ENCODE measurements around the gene ADI1.
"Not testable (repeated sequence)": the region's sequence is repeated elsewhere in the genome, so short reads cannot be mapped to it uniquely, and the experiment has no call there.

The ADI1 gene

DNA sequence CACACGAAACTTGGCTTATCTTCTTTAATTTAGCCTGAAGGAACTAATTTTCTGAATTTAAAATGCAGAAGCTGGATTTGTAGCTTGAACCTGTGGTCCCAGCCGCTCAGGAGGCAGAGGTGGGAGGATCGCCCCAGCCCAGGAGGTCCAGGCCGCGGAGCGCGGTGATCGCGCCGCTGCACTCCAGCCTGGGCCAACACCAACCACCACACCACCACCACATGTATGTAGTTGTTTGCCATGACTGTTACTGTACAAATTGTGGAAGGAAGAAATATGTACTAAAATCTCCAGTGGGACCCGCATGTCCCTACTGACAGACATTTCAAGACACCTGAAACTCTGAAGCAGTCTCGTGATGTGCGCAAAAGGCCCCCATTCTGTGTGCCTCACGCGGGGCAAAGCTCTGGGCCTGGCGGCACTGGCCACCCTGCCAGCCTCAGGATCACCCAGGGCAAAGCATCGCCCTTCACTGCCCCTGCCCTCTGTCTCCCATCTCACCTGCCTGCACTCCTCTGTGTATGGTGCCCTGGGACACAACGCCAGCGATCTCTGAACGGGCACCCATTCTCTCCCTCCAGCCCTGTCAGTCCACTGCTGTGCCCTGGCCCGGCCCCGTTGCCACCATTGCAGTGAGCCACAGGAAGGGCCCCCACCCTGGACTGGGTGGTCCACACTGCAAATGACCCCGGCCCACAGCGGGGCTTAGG, 10.1 kb upstream of the ADI1 start:
- DNase-seq (ENCODE audit: low read depth): no peak

DNA sequence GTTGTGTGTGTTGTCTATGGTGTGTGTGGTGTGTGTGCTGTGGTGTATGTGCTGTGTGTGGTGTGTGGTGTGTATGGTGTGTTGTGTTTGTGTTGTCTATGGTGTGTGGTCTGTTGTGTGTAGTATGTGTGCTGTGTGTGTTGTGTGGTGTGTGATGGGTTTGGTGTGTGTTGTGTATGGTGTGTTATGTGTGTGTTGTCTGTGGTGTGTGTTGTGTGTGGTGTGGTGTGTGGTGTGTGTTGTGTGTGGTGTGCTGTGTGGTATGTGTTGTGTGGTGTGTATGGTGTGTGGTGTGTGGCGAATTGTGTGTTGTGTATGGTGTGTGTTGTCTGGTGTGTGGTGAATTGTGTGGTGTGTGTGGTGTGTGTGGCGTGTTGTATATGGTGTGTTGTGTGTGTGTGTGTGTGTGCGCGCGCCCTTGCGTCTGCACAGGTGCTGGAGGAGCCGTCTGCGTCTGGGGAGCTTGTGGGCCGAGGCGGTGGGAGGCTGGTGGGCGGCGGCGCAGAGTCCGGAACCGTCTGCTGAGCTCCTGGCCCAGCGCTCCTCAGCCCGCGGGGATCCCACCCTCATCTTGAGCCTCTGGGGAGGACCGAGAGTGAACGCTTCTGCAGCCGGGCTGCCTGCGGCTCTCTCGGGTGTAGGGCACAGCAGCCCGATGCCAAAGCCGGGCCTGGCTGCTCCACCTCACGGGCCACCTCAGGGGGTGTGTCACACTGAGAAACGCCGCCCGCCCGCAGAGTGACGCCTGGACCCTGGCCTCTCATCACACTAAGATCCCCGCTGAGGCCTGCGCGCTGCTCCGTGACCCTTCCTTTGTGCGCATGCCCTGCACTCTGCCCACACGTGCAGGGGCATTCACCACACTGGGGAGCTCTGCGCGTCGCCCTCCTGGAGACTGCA, 8.8 kb upstream of the ADI1 start:
- DNase-seq (ENCODE audit: low read depth): no peak

DNA sequence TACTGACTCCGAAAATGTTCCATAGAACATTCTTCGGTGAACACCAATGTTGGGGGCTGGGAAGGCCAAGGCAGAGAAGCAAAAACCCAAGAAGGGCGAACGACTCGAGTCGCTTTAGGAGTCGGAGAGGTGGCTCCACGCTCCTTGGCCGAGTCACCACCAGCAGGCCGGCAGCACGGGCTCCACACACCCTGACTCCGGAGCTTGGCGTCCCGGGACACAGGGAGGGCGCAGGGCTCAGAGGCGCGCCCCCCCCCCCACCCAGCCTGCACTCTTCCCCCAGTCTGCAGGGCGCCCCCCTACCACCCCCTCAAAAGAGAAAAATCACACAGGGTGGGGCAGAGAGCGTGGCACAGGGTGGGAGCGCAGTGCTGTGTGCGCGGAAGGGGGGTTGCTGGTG, 7.5 kb upstream of the ADI1 start:
- DNase-seq (ENCODE audit: low read depth): no peak

DNA sequence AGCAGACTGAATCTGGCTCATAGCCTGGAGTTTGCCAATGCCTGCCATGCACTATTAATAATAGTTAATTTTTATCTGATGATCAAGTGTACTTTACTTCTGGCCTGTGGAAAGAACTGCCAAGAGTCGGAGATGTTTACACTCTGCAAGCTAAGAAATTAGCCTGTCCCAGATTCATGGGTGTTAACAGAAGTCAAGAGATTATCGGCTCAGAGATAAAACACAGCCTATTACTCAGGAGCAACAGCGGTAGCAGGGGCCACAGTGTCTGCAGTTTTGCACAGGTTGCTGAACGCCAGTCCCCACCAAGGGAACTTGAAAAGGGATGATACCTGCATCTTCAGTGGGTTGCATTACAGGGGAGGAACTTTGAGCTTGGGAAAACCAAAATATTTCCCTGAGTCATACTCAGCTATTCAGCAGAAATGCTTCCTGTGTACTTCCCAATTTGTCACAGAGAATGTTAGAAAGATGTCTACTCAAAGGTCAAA, 4.3 kb upstream of the ADI1 start:
- no peak for DNase-seq (ENCODE audit: low read depth)

DNA sequence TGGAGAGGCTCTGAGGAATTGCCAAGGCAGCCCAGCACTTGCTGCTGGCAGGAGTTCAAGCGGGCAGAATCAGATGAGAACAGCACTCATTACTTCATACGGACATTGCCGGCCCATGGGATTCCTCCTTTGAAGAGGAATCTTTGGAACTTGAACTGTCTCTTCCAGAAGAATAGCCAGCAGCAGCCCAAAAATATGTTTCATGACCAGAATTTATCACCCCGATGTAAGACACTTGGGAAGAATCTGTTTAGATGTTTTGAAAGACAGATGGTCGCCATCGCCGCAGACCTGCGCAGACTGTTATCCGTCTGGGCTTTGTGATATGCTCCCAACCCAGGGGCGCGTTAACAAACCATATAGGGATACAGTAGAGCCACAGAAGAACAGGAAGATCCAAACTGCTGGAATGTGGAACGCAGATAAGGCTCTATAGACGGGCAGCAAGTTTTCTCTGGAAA, 3.7 kb upstream of the ADI1 start:
- DNase-seq (ENCODE audit: low read depth): no peak

DNA sequence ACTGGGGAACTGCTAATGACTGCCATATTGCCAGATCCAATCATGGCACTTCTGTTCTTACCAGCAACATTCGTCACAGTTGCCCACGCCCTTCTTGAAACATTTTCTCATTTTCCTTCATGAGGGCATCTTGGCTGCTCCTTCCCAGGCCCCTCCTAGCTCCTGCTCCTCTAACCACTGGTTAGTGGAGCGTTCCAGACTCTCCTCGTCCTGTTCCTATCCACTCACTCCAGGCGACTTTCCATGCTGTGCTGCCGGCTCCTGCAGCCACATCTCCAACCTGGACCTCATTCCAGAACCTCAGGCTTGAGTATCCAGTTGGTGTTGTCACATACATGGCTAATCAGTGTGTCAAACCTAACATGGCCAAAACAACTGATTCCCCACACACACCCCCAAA, 1.3 kb upstream of the ADI1 start:
- DNase-seq (ENCODE audit: low read depth): no peak

DNA sequence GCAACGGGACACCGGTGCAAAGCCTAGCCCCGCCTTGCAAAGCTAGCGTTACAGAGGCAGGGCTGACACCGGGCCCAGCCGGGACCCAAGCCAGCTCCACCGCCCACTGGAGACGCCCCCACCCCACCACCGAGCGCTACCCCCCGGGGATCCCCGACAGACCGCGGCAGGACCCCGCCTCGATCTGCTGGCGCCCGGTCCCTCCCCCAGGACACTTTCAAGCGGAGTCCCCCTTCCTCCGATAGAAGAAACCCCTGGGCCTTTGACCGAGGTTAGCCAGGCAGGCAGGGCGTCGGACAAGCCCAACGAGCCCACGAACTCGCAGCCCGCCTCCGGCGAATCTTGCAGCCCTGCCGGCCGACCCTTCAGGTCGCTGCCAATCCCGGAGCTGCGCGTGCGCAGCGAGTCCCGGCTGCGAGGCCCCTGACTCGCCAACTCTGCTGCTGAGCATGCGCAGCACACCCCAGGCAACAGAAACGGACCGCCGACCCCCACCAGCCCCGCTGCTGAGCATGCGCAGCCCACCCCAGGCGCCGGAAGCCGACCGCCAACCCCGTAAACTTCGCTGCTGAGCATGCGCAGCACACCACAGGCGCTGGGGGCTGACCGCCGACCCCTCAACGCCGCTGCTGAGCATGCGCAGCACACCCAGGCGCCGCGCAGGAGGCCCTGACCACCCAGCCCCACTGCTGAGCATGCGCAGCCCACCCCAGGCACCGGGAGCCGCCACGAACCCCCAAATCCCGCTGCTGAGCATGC, 656 bp downstream of the ADI1 start:
- peak; percentile 98 for DNase-seq (ENCODE audit: low read depth)

DNA sequence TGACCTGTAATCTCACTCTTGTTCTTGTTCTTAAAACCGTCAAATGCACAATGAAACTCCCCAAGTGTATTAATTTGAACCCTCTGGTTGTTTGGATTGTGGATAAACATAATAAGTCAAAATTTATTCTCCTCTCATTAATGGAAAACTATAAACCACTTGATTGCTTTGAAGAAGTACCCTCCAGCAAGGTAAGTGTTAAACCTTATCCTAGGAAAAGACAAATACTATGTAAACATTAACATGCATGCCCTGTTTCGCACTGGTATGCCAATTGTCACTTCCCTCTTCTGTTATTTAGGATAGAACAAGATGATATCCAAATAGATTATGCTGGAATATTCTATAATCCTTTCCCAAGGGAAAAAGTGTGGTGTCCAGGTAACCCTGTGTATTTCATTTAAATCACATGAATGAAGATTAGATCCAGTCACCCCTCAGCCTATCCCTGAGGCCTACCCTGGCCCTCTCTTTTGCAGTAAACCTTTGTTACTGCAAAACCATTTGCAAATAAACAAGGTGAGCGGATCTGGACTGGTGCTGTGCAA, 1.3 kb downstream of the ADI1 start:
- no peak for DNase-seq (ENCODE audit: low read depth)

DNA sequence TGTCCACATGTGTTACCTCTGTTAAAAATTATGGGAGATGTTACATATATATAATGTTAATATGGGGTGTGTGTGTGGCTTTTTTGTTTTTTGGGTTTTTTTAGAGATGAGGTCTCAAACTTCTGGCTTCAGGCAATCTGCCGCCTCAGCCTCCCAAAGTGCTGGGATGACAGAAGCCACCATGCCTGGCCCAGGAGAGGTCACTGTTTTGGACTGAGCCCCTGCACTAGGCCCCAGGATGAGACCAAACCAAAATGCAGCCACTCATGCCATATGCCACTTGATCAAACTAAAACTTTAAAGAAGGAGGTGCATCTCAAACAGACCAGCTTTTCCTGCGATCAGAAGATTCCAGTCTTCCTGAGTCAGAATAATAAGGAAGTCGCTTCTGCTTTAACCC, 2.5 kb downstream of the ADI1 start:
- no peak for DNase-seq (ENCODE audit: low read depth)

DNA sequence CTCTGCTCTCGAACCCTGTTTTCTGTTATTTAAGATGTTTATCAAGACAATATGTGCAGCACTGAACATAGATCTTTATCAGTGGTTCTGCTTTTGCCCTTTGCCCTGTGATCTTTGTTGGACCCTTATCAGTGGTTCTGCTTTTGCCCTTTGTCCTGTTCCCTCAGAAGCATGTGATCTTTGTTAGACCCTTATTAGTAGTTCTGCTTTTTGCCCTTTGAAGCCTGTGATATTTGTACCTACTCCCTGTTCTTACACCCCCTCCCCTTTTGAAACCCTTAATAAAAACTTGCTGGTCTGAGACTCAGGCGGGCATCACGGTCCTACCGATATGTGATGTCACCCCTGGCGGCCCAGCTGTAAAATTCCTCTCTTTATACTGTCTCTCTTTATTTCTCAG, 3.9 kb downstream of the ADI1 start:
- DNase-seq (ENCODE audit: low read depth): not testable (repeated sequence)

DNA sequence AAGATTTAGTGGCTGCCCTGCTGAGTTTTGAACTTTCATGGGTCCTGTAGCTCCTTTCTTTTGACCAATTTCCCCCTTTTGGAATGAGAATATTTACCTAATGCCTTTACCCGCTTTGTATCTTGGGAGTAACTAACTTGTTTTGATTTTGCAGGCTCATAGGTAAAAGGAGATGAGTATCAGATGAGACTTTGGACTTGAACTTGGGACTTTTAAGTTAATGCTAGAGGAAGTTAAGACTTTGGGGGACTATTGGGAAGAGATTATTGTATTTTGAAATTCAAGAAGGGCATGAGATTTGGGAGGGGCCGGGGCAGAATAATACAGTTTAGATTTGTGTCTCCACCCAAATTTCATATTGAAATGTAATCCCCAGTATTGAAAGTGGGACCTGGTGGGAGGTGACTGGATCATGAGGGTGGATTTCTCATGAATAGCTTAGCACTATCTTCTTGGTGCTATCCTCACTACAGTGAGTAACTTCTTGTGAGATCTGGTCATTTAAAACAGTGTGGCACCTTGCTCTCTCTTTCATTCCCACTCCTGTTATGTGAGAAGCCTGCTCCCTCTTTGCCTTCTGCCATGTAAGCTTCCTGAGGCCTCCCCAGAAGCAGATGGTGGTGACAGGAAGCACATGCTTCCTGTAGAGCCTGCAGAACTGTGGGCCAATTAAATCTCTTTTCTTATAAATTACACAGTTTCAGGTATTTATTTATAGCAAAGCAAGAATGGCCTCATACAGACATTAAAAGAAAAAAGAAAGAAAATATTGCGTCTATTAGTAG, 6.1 kb downstream of the ADI1 start:
- DNase-seq (ENCODE audit: low read depth): no peak

DNA sequence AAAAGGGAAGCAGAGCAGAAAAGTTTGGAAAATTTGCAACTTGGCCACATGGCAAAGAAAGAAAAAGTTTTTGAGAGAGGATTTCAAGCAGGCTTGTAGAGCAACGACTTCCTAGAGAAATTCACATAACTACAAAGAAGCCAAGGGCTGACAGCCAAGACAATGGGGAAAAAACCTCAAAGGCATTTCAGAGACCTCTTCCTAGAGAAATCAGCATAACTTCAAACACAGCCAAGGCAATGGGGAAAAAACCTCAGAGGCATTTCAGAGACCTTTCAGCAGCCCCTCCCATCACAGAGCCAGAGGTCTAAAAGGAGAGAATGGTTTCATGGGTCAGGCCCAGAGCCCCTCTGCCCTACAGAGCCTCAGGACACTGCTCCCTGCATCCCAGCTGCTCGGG, 7.2 kb downstream of the ADI1 start:
- DNase-seq (ENCODE audit: low read depth): no peak

DNA sequence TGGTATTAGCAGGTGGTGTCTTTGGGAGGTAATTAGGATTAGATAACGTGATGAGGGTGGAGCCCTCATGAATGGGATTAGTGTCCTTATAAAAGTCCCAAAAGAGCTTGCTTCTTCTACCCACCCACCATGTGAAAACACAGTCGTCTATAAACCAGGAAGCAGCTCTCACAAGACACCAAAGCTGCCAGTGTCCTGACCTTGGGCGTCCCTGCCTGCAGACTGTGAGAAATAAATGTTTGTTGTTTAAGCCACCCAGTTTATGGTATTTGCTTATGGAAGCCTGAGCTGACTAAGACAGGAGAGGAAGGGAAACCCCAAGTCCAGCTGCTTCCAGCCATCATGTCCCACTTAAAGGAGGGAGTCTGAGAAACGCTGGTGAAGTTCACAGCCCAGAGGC, 13.6 kb downstream of the ADI1 start:
- no peak for DNase-seq (ENCODE audit: low read depth)

DNA sequence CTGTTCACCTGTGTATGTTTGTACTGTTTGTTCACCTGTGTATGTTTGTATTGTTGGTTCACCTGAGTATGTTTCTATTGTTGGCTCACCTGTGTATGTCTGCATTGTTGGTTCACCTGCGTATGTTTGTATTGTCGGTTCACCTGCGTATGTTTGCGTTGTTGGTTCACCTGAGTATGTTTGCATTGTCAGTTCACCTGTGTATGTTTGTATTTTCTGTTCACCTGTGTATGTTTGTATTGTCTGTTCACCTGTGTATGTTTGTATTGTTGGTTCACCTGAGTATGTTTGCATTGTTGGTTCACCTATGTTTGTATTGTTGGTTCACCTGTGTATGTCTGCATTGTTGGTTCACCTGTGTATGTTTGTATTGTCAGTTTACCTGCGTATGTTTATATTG, 14.6 kb downstream of the ADI1 start:
- DNase-seq (ENCODE audit: low read depth): no peak

DNA sequence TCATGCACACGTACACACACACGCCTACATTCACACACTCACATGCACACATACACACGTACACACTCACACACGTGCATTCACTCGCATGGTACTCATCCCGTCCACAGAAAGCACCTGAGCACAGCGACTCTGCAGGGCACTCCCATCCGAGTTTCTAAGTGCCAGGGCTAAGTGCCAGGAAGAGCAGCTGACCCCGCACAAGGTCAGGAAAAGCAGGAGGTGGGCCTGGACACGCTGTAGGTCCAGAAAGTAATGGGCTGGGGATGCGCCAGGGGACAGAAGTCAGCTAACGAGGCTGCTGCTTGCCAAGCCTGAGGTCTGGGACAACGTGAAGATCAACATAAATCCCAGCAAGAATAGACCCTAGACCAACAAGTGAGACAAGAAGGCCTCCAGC, 15.8 kb downstream of the ADI1 start:
- DNase-seq (ENCODE audit: low read depth): no peak

DNA sequence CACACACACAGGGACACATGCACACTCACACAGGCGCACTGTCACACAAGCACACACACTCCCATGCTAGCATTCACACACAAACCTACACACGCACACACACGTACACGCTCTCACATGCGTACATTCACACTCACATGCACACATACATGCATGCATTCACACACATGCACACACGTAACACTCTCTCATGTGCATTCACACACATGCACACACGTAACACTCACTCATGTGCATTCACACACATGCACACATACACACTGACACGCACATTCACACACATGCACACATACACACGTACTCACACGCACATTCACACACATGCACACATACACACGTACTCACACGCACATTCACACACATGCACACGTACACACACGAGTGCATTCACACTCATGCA, 16.3 kb downstream of the ADI1 start:
- no peak for DNase-seq (ENCODE audit: low read depth)

DNA sequence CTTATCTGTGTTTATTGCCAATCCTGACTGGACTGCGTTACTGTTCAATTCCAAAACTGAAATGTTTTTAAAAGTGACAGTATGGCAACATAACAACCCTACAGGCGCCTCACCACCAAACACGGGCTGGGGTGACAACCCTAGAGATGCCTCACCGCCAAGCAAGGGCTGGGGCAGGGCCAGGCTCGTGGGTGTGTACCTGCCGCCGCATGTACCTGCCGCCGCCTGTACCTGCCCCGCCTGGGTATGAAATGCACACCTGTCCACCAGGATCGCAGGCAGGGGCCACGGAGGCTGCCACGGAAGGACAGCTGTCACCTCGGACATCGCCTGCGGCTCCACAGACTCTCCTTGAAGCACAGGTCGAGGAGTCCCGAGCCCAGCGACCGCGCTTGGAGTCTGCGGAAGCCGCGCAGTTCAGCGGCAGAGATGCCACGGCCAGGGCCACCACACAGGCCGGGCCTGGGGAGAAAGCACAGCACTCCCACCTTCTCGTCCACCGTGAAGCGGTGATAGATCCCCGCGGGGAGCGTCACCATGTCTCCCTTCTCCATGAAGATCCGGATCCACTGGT, 18.9 kb downstream of the ADI1 start:
- no peak for DNase-seq (ENCODE audit: low read depth)

DNA sequence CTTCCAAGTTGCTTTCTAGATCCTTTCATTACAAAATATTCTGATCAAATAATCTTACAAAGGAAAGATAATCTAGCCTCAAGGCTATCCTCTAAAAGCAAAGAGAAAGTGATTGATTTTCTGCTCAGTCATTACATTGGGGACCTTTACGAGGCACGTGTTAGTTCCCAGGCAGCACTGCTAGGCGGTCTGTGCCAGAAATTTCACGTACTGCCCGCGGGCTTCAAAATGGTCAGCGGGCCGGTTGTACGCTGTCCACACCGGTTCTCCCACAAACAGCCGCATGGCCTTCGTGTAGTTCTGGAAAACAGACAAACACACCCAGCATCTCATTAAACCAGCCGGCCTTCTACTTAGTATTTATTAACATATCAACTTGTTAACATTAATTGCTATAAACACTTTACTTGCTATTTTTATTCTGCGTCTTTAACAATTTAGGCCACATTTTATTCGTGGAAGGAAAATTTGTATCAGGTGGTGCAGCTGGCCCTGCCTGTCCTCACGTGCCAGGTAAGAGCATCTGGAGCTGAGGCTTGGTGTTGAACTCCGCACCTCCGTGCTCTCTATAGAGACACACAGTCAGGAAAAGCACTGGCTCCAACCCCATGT, 20.4 kb downstream of the ADI1 start:
- DNase-seq (ENCODE audit: low read depth): no peak

DNA sequence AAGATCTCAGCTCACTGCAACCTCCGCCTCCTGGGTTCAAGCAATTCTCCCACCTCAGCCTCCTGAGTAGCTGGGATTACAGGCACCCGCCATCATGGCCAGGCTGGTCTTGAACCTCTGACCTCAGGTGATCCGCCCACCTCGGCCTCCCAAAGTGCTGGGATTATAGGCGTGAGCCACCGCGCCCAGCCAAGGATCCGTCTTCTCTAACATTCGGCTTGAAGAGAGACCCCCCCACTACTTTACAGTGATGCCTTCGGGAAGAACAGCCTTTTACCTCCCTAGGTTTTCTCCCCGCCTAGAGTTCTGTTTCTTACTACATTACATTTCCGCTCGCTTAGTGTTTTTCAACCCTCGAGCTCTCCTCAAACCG, 22.6 kb downstream of the ADI1 start:
- DNase-seq (ENCODE audit: low read depth): not testable (repeated sequence)

DNA sequence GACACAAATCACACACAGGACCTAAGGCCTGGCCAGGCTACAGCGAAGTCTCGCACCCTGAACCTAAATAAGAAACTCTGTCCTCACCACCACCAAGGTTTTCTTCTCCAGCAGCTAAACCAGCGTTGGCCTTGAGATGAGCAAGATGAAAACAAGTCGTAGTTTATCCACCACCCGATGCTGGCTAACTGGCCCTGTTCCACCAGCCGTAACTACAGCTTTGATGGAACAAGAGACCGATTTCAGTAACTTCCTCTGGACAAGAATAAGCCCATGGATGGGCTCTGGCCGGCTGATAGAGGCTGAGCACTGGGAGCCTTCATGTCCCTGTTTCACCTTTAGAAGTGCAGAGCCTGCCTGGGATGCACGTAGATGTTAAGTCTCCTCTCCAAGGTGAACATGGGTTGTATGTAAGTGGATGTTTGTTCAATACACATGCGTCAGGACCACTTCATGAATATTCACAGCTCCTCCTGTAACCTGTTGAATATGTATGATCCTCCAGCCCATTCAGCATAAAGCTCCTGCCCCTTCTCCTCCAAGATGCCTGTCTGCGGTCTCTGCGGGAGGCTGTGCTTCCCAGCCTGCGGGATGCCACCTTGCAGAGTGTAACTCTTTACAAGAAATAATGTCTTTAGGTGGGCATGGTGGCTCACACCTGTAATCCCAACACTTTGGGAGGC, 24.2 kb downstream of the ADI1 start:
- DNase-seq (ENCODE audit: low read depth): no peak
